ENCODE results near the gene CAPN12. TPM values are rescaled to one million over a fixed set of nuclear protein-coding genes. Genes with fewer than 3 reads are reported as not detected.
"Not testable (repeated sequence)": the region's sequence is repeated elsewhere in the genome, so short reads cannot be mapped to it uniquely, and the experiment has no call there.

CAPN12 gene
- total RNA-seq, 1 donor from 2014 or later, result 3.6 TPM

GRCh38 chr19:38784224-38784623 is 40.0 kb upstream of the CAPN12 start:
- no peak overlapping the region for H3K4me3 Mint-ChIP-seq (ENCODE audit: low read depth)
- no peak for DNase-seq (ENCODE audit: low spot score)
- no peaks in the 10 kb centered on the region for H3K36me3 Mint-ChIP-seq (ENCODE audit: low read depth)
- H3K4me1 Mint-ChIP-seq (ENCODE audit: low read depth), result no peaks in the 10 kb centered on the region
- intact Hi-C loops (cut with micrococcal nuclease), result no loop called here
- H3K27ac Mint-ChIP-seq, result no peak overlapping the region
- H3K27me3 Mint-ChIP-seq (ENCODE audit: low read depth), result peaks cover 10% of the 10 kb centered on the region
- H3K9me3 Mint-ChIP-seq, result no peaks in the 10 kb centered on the region

GRCh38 chr19:38782212-38782611 is 37.9 kb upstream of the CAPN12 start:
- H3K27ac Mint-ChIP-seq; DNase-seq (ENCODE audit: low spot score); intact Hi-C loops (cut with micrococcal nuclease); H3K4me1 Mint-ChIP-seq (ENCODE audit: low read depth); H3K4me3 Mint-ChIP-seq (ENCODE audit: low read depth); H3K36me3 Mint-ChIP-seq (ENCODE audit: low read depth); H3K9me3 Mint-ChIP-seq: not testable (repeated sequence)
- peaks cover 15% of the 10 kb centered on the region for H3K27me3 Mint-ChIP-seq (ENCODE audit: low read depth)

GRCh38 chr19:38781058-38781457 is 36.8 kb upstream of the CAPN12 start:
- no peak overlapping the region for H3K4me3 Mint-ChIP-seq (ENCODE audit: low read depth)
- H3K9me3 Mint-ChIP-seq, result no peaks in the 10 kb centered on the region
- no peaks in the 10 kb centered on the region for H3K36me3 Mint-ChIP-seq (ENCODE audit: low read depth)
- no peak for DNase-seq (ENCODE audit: low spot score)
- intact Hi-C loops (cut with micrococcal nuclease), result no loop called here
- no peak overlapping the region for H3K27ac Mint-ChIP-seq
- no peaks in the 10 kb centered on the region for H3K4me1 Mint-ChIP-seq (ENCODE audit: low read depth)
- H3K27me3 Mint-ChIP-seq (ENCODE audit: low read depth), result peaks cover 15% of the 10 kb centered on the region

- Mint-ChIP-seq H3K27me3 (ENCODE audit: low read depth) (peaks cover 15% of the 10 kb centered on the region), H3K36me3 (ENCODE audit: low read depth) (no peaks in the 10 kb centered on the region)
- DNase-seq (ENCODE audit: low spot score), result no peak
These were observed 36.2 kb upstream of the CAPN12 start for GRCh38 chr19:38780443-38780842.

GRCh38 chr19:38778733-38779132 is 34.5 kb upstream of the CAPN12 start:
- H3K4me1 Mint-ChIP-seq (ENCODE audit: low read depth), result no peaks in the 10 kb centered on the region
- H3K27me3 Mint-ChIP-seq (ENCODE audit: low read depth), result peaks cover 15% of the 10 kb centered on the region
- no peak overlapping the region for H3K27ac Mint-ChIP-seq
- H3K36me3 Mint-ChIP-seq (ENCODE audit: low read depth), result no peaks in the 10 kb centered on the region
- H3K4me3 Mint-ChIP-seq (ENCODE audit: low read depth), result no peak overlapping the region
- no peak for DNase-seq (ENCODE audit: low spot score)
- intact Hi-C loops (cut with micrococcal nuclease), result no loop called here
- no peaks in the 10 kb centered on the region for H3K9me3 Mint-ChIP-seq

More at GRCh38 chr19:38780443-38780842, 36.2 kb upstream of the CAPN12 start:
- no peaks in the 10 kb centered on the region for H3K9me3 Mint-ChIP-seq
- no peak overlapping the region for H3K4me3 Mint-ChIP-seq (ENCODE audit: low read depth)
- no peak overlapping the region for H3K27ac Mint-ChIP-seq
- intact Hi-C loops (cut with micrococcal nuclease), result no loop called here
- no peaks in the 10 kb centered on the region for H3K4me1 Mint-ChIP-seq (ENCODE audit: low read depth)

GRCh38 chr19:38774181-38774950 is 30.1 kb upstream of the CAPN12 start:
- peaks cover under 1% of the 10 kb centered on the region for H3K4me1 Mint-ChIP-seq (ENCODE audit: low read depth)
- no peaks in the 10 kb centered on the region for H3K9me3 Mint-ChIP-seq
- peaks cover 5% of the 10 kb centered on the region for H3K27me3 Mint-ChIP-seq (ENCODE audit: low read depth)
- H3K27ac Mint-ChIP-seq, result no peak overlapping the region
- H3K36me3 Mint-ChIP-seq (ENCODE audit: low read depth), result no peaks in the 10 kb centered on the region
- no peak overlapping the region for H3K4me3 Mint-ChIP-seq (ENCODE audit: low read depth)
- no peak for DNase-seq (ENCODE audit: low spot score)
- intact Hi-C loops (cut with micrococcal nuclease), result no loop called here

GRCh38 chr19:38773469-38774177 is 29.3 kb upstream of the CAPN12 start, which contains the start of gene LGALS7:
Gene LGALS7, minus strand, starts transcription at chr19:38773517. Its CDS starts 25 bp downstream, at chr19:38773492.
- H3K27me3 Mint-ChIP-seq (ENCODE audit: low read depth), result peaks cover 1% of the 10 kb centered on the region
- peaks cover 4% of the 10 kb centered on the region for H3K4me1 Mint-ChIP-seq (ENCODE audit: low read depth)
- no peak within 1 kb of the TSS for H3K27ac Mint-ChIP-seq
- H3K36me3 Mint-ChIP-seq (ENCODE audit: low read depth), result no peaks in the 10 kb centered on the region
- no peak for DNase-seq (ENCODE audit: low spot score)
- intact Hi-C loops (cut with micrococcal nuclease), result no loop called here
- no peaks in the 10 kb centered on the region for H3K9me3 Mint-ChIP-seq
- H3K4me3 Mint-ChIP-seq (ENCODE audit: low read depth), result no peak within 1 kb of the TSS

- H3K4me1 Mint-ChIP-seq (ENCODE audit: low read depth); H3K36me3 Mint-ChIP-seq (ENCODE audit: low read depth); intact Hi-C loops (cut with micrococcal nuclease); H3K4me3 Mint-ChIP-seq (ENCODE audit: low read depth); DNase-seq (ENCODE audit: low spot score); H3K27ac Mint-ChIP-seq; H3K9me3 Mint-ChIP-seq; H3K27me3 Mint-ChIP-seq (ENCODE audit: low read depth): not testable (repeated sequence)
These were observed 27.3 kb upstream of the CAPN12 start for GRCh38 chr19:38771569-38771968.

- H3K4me3 Mint-ChIP-seq (ENCODE audit: low read depth); H3K27ac Mint-ChIP-seq; H3K4me1 Mint-ChIP-seq (ENCODE audit: low read depth); H3K27me3 Mint-ChIP-seq (ENCODE audit: low read depth); DNase-seq (ENCODE audit: low spot score); intact Hi-C loops (cut with micrococcal nuclease); H3K36me3 Mint-ChIP-seq (ENCODE audit: low read depth); H3K9me3 Mint-ChIP-seq: not testable (repeated sequence)
These were observed 26.6 kb upstream of the CAPN12 start for GRCh38 chr19:38770949-38771275.

GRCh38 chr19:38770228-38770948 is 26.1 kb upstream of the CAPN12 start:
- DNase-seq (ENCODE audit: low spot score); H3K27ac Mint-ChIP-seq; H3K4me1 Mint-ChIP-seq (ENCODE audit: low read depth); H3K9me3 Mint-ChIP-seq; H3K27me3 Mint-ChIP-seq (ENCODE audit: low read depth); H3K4me3 Mint-ChIP-seq (ENCODE audit: low read depth); H3K36me3 Mint-ChIP-seq (ENCODE audit: low read depth); intact Hi-C loops (cut with micrococcal nuclease): not testable (repeated sequence)

GRCh38 chr19:38769635-38770211 is 25.4 kb upstream of the CAPN12 start:
- DNase-seq (ENCODE audit: low spot score), result peak; percentile 86
- Mint-ChIP-seq H3K27me3 (ENCODE audit: low read depth) (peaks cover 2% of the 10 kb centered on the region), H3K9me3 (no peaks in the 10 kb centered on the region), H3K36me3 (ENCODE audit: low read depth) (no peaks in the 10 kb centered on the region), H3K27ac (peak overlapping the region; percentile 63), H3K4me3 (ENCODE audit: low read depth) (peak overlapping the region; percentile 64), H3K4me1 (ENCODE audit: low read depth) (peaks cover 4% of the 10 kb centered on the region)
- intact Hi-C loops (cut with micrococcal nuclease), result no loop called here

- Mint-ChIP-seq H3K27me3 (ENCODE audit: low read depth) (peaks cover 2% of the 10 kb centered on the region), H3K9me3 (no peaks in the 10 kb centered on the region), H3K36me3 (ENCODE audit: low read depth) (no peaks in the 10 kb centered on the region), H3K4me1 (ENCODE audit: low read depth) (peaks cover 4% of the 10 kb centered on the region), H3K4me3 (ENCODE audit: low read depth) (no peak overlapping the region), H3K27ac (no peak overlapping the region)
- no peak for DNase-seq (ENCODE audit: low spot score)
- intact Hi-C loops (cut with micrococcal nuclease), result no loop called here
These were observed 22.2 kb upstream of the CAPN12 start for GRCh38 chr19:38766276-38767047.
